Stimulated activated CD4-positive, alpha-beta T cell treated with anti-CD3 and anti-CD28 coated beads, Interleukin-2, amount 100 ng/mL, for 48 hours (primary cell): ENCODE measurements around the gene ATOH7.
A peak's percentile ranks its signal among the peaks of the same experiment; 100 is the strongest.
"Not testable (repeated sequence)": the region's sequence is repeated elsewhere in the genome, so short reads cannot be mapped to it uniquely, and the experiment has no call there.

Experiments
- DNase-seq, 2 donors: peaks; one replicate each; pipeline ENCODE4 v3.0.0-alpha.2; 2020

Gene ATOH7

DNA sequence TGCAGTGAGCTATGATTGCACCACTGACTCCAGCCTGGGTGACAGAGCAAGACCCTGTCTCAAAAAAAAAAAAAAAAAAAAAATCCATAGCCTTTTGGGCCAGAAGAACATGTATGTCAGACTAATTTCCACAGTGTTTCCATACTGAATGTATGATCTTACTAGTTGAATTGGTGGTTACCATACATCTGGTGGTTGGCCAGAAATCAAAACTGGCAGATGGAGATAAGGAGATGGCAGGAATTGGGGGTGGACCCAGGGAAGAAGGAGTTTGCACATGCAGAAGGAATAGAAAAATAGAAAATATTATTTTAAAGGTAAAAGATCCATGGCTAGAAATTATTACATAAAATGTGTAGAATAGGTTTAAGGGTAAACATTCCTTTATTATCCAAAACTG, 3.7 kb upstream of the ATOH7 start:
- DNase-seq: no peak

DNA sequence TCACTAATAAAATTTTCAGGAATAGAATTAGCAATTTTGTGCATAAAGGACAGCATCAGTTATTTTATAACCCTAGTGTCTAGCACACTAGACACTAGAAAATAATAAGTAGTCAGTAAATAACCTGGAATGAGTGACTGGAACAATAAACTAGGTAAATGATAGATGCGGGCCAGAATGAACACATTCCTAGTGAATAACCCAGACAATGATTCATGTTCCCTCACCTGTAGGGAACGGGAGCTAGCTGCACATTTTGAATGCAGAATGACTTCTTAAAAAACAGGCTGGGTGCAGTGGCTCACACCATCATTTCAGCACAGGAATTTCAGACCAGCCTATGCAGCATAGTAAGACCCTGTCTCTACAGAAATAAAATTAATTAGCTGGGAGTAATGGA, 3.2 kb upstream of the ATOH7 start:
- no peak for DNase-seq

DNA sequence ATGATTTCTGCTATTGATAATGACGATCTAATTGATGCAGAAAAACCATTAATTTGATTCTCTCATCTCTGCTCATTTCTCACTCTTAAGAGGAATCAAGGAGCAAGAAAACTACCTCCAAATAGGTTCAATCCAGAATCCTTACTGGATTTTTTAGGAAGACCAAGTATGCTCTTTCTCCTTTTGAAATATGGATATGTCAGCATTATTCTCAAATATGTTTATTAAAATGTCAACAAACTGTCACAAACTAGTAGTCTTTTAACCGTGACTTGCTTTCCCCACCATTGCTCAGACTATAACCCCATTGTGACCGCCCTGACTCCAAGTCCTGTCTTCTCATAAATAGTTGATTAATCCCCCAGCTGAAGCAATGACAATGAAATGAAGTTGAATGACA, 1.1 kb upstream of the ATOH7 start:
- no peak for DNase-seq

DNA sequence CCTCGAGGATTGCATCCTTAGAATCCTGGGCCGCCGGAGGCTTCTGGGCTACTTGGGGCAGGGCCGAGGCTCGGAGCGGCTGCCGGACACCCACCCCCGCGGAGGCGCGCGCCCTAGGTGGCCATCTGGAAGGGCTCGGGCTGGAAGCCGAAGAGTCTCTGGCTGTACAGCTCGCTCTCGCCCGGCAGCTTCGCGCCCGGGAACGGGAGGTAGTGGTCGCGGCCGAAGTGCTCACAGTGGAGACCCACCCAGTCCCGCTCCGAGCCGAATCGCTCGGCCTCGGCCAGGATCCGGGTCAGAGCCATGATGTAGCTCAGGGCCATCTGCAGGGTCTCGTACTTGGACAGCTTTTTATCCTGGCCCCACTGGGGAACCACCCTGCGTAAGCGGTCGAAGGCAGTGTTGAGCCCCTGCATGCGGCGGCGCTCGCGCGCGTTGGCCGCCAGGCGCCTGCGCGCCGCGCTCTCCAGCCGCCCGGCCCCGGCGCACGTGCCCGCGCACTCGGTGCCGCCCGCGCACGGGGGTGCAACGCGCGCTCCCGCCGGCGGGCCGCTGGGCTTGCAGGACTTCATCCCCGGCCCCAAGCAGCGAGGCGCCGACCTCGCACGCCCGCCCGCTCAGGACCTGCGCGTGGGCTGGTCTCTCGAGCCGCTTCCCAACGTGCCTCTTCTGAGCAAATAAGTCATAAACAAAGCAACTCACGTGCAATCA, 652 bp downstream of the ATOH7 start:
- DNase-seq: peak; percentile 23 to 46

DNA sequence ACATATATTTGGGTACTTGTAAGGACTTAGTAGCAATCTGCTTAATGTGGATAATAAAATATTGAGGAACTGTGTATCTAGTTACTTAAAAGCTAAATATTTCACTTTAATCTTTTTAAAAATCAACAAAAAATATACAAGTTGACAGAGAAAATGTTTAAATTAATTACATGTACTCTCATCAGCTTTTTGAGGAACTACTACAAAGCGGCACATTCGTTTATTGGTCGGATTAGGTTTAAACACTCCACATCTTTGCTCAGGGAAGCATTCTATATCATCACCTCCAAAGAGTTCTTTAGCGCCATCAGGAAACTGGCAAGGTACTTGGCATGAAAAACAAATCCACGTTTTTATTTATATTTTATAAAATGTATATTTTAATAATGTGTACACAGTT, 1.6 kb downstream of the ATOH7 start:
- no peak for DNase-seq

DNA sequence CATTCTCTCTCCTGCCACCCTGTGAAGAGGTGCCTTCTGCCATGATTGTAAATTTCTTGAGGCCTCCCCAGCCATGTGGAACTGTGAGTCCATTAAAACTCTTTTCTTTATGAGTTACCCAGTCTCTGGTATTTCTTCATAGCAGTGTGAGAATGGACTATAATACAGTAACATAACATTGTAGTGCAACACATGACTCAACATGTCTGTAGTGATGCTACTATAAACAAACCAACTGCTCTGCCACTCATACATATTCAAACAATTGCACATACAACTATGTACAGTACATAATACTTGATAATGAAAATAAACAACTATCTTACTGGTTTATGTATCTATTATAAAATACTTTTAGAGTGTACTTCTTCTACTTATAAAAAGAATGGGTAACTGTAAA, 7.1 kb downstream of the ATOH7 start:
- no peak for DNase-seq

DNA sequence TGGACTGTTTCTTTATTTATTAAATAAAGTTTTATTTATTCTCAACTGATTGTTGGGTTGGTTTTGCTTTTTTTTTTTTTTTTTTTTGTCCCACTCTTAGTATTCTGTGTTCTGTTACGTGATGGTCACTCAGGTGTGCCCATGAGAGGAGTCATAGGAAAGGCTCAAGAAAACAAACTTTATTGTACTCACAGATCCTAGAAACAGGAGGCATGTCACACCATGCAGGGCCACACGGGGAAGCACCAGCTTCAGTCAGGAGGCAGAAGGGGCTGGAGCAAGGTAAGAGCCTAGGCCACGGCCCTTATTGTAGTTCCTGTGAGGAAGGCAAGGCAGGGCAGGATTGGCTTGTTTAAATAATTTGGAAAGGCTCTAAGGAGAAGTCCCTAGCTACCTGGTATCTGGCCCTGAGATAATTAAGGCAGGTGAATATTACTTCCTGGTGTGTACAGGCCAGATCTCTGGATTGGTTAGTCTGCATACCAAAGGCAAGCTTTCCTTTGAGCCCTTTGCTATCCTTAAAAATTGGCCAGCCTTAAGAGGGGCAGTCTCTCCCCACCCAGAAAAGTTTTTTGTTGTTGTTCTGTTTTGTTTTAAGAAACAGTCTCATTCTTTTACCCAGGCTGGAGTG, 8.3 kb downstream of the ATOH7 start:
- no peak for DNase-seq

DNA sequence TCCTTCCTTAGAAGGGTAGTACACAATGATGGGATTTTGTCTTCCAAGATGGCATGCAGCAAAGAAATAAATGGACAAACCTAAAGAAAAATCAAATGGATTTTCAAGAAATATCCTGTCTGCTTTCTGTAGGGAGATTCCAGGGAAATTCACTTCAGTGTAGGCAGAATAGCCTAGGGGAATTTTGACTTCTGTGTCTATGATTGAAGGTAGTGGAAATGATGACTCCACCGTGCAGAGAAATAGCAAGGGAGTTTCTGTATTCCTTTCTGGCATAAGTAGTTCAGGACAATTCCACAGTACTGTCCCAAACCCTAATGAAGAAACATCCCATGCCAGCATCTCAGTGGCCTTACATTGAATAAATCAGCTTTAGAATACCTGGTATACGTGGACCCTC, 9.5 kb downstream of the ATOH7 start:
- no peak for DNase-seq

DNA sequence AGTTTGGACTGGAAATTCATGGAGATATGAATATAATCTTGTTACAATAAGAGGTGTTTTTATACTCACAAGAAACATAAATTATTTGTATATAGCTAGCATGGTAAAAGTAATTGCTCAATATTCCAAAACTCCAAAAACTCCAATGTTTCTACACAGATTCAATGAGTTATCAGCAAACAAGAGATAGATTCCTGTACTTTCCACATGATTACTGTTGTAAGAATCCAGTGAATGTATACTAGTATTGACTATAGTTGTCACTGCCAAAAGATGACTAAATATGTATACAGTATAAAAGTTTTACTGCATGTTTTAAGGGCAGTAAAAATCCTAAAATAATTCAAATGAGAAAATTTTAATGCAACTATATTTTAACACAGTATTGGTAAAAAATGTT, 10.7 kb downstream of the ATOH7 start:
- no peak for DNase-seq

DNA sequence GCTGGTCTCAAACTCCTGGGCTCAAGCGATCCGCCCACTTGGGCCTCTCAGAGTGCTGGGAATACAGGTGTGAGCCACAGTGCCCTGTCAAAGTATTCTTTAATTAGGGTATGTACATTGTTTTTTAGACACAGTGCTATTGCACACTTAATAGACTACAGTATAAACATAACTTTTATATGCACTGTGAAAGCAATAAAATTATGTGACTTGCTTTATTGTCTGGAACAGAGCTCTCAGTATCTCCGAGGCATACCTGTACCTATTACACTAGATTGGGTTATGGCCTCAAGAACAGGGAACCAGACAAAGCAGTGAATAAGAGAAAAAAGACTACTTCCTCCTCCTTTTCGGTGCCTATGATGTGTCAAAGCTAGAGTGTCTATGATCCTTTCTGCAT, 13.1 kb downstream of the ATOH7 start:
- DNase-seq: no peak

DNA sequence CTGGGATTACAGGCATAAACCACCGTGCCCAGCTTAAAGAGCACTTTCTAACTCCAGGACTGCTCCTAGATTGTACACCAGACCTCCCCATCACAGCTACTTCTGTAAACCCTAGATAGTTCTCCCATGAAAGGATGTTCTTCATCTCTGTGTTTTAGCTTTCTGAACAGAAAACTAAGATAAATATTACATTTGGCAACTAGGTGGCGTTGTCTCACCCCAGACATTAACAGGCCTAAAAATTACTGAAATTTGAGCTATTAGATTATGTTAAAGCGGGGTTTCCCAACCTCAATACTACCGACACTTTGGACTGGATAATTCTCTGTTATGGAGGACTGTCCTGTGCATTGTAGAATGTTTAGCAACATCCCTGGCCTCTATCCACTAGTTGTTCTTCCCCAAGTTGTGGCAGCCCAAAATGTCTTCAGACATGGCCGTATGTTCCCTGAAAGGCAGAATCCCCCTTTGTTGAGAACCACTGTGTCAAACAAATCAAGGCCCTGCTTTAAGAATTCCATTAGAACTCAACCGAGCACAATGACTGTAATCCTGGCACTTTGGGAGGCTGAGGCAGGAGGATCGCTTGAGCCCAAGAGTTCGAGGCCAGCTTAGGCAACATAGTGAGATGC, 19.1 kb downstream of the ATOH7 start:
- DNase-seq: no peak

DNA sequence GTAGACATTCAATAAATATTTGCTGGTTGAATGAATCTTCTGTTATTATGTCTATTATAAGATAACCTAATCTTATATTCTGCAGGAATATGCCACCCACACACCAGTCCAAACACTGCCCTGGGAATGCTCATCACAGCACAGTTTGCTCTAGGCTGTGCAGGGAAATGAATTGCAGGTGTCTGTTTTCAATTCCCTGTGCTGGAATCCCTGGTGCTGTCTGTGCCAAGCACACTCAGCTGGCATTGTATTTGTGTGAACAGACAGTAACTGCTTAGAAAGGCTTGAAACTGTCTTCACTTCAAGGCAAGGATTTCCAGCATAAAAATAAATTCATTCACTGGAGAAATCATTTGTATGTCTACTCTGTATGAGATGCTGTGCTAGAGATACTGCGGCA, 20.2 kb downstream of the ATOH7 start:
- DNase-seq: no peak

DNA sequence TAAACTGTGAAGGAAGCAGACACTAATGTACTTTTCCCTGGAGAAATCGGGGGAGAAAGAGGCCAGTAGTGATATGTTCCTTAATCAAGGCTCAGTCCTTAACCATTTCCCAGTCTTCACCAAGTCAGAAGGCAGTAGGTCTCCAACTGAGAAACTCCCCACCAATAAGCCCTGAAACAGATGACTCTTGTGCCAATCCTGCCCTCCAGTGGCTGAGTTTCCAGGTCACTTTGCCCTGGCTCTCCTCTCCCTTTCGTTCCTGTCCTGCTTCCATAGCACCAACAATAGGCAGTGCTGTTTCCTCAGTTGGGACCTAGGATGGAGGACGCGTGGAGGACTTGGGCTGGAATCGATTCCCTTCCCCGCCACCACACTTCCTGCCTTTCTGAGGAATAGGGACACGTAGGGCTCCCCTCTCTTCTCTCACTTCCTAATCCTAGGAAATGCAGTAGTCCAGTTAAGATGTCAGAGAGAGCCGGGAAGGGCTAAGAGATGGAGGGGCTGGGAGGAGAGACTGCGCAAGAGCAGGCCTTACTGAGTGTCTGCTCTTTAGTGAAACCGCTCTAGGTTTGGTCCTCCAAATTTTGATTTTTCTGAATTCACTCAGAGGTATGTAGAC, 23.4 kb downstream of the ATOH7 start:
- no peak for DNase-seq

DNA sequence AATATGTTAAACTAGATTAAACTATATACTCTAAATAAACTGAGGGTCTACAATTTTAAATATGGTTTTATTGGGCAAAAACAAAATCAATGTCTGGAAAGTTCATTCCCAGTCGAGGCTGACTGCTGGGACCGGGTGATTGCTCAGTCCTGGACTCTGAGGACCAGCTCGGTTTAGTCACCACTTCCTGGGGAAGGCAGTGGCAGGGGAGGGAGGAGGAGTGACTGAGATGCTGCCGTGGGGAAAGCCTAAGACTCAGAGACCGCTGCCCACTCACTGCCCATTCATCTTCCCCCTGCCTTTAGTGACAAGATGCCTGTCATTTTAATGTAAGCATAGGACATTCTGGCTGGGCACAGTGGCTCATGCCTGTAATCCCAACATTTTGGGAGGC, 29.0 kb downstream of the ATOH7 start:
- DNase-seq: no peak

DNA sequence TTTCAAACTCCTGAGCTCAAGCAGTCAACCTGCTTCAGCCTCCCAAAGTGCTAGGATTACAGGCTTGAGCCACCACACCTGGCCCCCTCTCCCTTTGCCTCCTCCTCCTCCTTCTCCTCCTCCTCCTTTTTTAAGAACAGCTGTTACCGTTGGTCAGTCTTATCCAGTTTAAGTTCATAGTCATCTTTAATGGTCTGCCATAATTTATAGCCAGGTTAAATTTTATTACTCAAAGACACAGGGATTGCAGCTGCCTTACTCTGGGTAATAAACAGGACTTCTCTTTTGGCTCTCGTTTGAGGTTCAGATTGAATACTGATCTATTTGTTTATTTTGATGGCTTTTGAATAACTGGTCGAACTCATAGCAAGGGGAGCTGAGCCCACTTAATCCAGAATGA, 35.2 kb downstream of the ATOH7 start:
- no peak for DNase-seq

DNA sequence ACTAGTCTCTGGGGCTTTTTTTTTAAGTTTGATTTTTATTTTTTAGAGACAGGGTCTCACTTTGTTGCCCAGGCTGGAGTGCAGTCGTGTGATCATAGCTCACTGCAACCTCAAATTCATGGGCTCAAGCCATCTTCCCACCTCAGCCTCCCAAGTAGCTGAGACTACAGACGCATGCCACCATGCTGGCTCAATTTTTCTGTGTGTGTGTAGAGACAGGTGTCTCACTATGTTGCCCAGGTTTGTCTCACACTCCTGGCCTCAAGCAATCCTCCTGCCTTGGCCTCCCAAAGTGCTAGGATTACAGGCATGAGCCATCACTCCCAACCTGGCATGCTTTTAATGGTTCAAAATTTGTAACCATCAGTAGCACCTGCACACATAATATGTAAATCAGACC, 36.1 kb downstream of the ATOH7 start:
- DNase-seq: not testable (repeated sequence)

DNA sequence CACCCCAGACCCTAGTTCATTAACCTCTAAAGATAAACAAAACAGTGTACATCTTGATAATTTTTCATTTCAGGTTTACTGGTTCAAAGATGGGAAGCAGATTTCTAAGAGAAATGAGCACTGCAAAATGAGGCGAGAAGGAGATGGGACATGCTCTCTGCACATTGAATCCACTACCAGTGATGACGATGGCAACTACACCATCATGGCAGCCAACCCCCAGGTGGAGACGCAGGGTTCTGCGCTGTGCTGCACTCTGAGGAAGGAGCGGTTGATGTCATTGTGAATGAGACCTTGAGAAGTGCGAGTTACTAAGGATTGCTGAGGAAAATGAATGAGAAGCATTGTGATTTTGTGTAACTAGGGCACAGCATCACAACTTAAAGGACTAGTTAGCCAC, 37.6 kb downstream of the ATOH7 start:
- DNase-seq: no peak

DNA sequence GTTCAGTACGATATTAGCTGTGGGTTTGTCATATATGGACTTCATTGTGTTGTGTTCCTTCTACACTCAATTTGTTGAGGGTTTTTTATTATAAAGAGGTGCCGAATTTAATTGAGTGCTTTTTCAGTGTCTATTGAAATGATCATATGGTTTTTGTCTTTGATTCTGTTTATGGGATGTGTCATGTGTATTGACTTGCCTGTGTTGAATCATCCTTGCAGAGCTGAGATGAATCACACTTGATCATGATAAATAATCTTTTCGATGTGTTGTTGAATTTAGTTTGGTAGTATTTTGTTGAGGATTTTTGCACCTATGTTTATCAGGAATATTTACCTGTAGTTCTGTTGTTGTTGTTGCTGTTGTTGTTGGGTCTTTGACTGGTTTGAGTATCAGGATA, 39.8 kb downstream of the ATOH7 start:
- DNase-seq: no peak

DNA sequence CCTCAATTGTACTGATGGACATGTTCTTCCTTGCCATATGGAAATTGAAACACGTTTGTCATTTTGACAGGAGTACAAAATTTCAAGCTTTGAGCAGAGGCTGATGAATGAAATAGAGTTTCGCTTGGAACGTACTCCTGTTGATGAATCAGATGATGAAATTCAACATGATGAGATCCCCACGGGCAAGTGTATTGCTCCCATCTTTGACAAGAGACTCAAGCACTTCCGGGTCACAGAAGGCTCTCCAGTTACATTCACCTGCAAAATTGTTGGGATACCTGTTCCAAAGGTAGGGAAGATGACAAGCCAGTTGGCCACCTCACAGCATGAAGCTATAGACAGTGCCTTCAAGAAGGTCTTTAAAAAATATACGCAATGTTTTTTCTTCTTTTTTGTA, 43.1 kb downstream of the ATOH7 start:
- no peak for DNase-seq

DNA sequence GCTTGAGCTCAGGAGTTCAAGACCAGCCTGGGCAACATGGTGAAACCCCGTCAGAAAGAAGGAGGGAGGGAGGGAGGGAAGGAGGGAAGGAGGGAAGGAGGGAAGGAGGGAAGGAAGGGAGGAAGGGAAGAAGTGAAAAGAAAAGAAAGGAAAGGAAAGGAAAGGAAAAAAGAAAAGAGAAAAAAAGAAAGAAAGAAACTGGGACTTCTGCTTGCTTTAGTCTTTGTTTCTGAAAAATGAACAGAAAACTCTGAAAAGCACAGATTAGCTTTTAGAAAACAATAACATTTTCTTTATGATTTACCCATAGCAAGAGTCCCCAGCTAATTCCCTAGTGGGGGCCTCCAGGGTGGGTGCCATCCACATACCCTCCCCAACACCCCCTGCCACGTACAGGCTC, 46.8 kb downstream of the ATOH7 start:
- DNase-seq: no peak

DNA sequence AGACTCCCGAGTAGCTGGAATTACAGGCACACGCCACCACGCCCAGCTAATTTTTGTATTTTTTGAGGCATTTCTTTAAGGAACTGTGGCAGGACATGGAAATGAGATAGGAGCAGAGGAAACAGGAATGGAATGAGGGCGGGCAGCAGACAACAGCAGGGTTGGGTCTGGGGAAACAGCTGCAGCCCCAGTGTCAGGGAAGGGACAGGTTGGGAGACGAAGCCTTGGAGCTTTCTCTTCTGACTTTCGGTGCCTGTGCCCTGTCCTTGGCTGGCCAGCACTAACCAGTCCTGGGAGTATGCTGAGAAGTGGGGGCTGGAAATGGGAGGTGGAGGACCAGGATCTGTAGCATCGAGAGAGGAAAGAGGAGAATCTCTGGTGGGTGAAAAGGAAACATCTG, 47.4 kb downstream of the ATOH7 start:
- DNase-seq: no peak
